K562 (cell line): ENCODE data around the gene SLC6A16. TPM values are rescaled to one million over a fixed set of nuclear protein-coding genes. Genes with fewer than 3 reads are reported as not detected.
A peak's percentile ranks its signal among the peaks of the same experiment; 100 is the strongest.

Experiments used
- ATAC-seq: fragments of 200-7000 bp; cut with Tn5 transposase; 3 replicates; pipeline ENCODE4 v1.9.1; 2020; ENCODE audit warnings: moderate library complexity
- BruUV-seq: library from RNA; stranded (reverse); fragments of 400-500 nt; replicated peaks from 2 replicates; lab custom pipeline; 2021; lab: Mats Ljungman, UMichigan
- CTCF ChIA-PET: fragments of 300-600 bp; formaldehyde crosslinking; extraction: SDS; loops from one replicate; lab custom pipeline; 2021; ENCODE audit warnings: low intra/inter-chr PET ratio; lab: Yijun Ruan, JAX
- POLR2A ChIA-PET: fragments of 300-600, 350-650 bp; sonication (Branson Sonifier 250); formaldehyde crosslinking; extraction: SDS; loops from one replicate; lab custom pipeline; 2021; ENCODE audit warnings: antibody characterized with exemption, inconsistent platforms; lab: Yijun Ruan, JAX
- DNase-seq, 4 experiments: peaks; one replicate each; pipeline versions ENCODE4 v3.0.0 to v3.0.0-alpha.2; 2011 to 2018; ENCODE audit warnings: low spot score in 3 of 4, mixed read lengths in 3 of 4; ENCODE audit errors: extremely low read depth in 1 of 4
- FAIRE-seq: peaks from 2 replicates; lab custom pipeline; 2011; peaks lifted over from hg19 to GRCh38; lab: Jason Lieb, UNC
- H2AFZ ChIP-seq: 2 replicates; pipeline ENCODE4 v1.6.0; 2011; ENCODE audit warnings: low read depth, low read length, control low read depth, inconsistent platforms
- H3K27ac ChIP-seq: fragments of 200-600 bp; 3 replicates; pipeline ENCODE4 v1.8.0; 2011; ENCODE audit warnings: low read depth, mild to moderate bottlenecking, control low read depth, inconsistent platforms, low read length, moderate library complexity, mixed read lengths; ENCODE audit errors: extremely low read depth
- H3K27me3 ChIP-seq, 2 experiments: fragments of 300-600 bp in 1 of 2; 2 replicates in 1 of 2; 3 replicates in 1 of 2; pipeline versions ENCODE4 v1.6.0 to v1.8.0; 2011; ENCODE audit warnings: inconsistent platforms in 2 of 2, low read length in 2 of 2, mild to moderate bottlenecking in 1 of 2, mixed read lengths in 1 of 2, moderate library complexity in 1 of 2; ENCODE audit not compliant: control insufficient read depth in 2 of 2, insufficient read depth in 2 of 2
- H3K36me3 ChIP-seq: fragments of 300-600 bp; 3 replicates; pipeline ENCODE4 v1.8.0; 2011; ENCODE audit warnings: mild to moderate bottlenecking, low read length, inconsistent platforms; ENCODE audit not compliant: control insufficient read depth, insufficient read depth
- H3K4me1 ChIP-seq, 2 experiments: fragments of 200-600 bp in 1 of 2; replicated peaks in 1 of 2; 2 replicates in 1 of 2; 3 replicates in 1 of 2; pipeline versions ENCODE4 v1.5.1 to v1.8.0; 2011; ENCODE audit warnings: inconsistent platforms in 2 of 2, low read length in 2 of 2, mild to moderate bottlenecking in 1 of 2, mixed read lengths in 1 of 2, moderate library complexity in 1 of 2; ENCODE audit not compliant: control insufficient read depth in 2 of 2, insufficient read depth in 2 of 2
- H3K4me2 ChIP-seq: 2 replicates; pipeline ENCODE4 v1.6.1; 2011; ENCODE audit warnings: low read length, control low read depth, inconsistent platforms, mixed read lengths; ENCODE audit not compliant: insufficient read depth
- H3K4me3 ChIP-seq: fragments of 200-600 bp; sonication (generic), shearing (Covaris generic); 2 replicates; pipeline ENCODE4 v1.5.1; 2016; ENCODE audit warnings: control low read depth, inconsistent platforms
- H3K79me2 ChIP-seq: fragments of 200-600 bp; 3 replicates; pipeline ENCODE4 v1.8.0; 2011; ENCODE audit warnings: low read length, inconsistent platforms; ENCODE audit not compliant: control insufficient read depth, insufficient read depth
- H3K9ac ChIP-seq, 2 experiments: 2 replicates each; pipeline versions ENCODE4 v1.6.0 to v1.6.1; 2011; ENCODE audit warnings: low read depth in 2 of 2, low read length in 2 of 2, control low read depth in 1 of 2, inconsistent platforms in 1 of 2, mild to moderate bottlenecking in 1 of 2, mixed read lengths in 1 of 2; ENCODE audit not compliant: insufficient read depth in 1 of 2
- H3K9me1 ChIP-seq: one replicate; pipeline ENCODE4 v1.6.0; 2011; ENCODE audit warnings: inconsistent platforms, mild to moderate bottlenecking, low read length, moderate library complexity; ENCODE audit not compliant: control insufficient read depth, insufficient read depth
- H3K9me3 ChIP-seq: replicated peaks from 2 replicates; pipeline ENCODE4 v1.5.1; 2011; ENCODE audit warnings: low read depth, low read length, inconsistent platforms; ENCODE audit not compliant: control insufficient read depth, insufficient read depth
- H4K20me1 ChIP-seq: replicated peaks from 2 replicates; pipeline ENCODE4 v1.6.1; 2011; ENCODE audit warnings: low read length, inconsistent platforms, mixed read lengths; ENCODE audit not compliant: control insufficient read depth, insufficient read depth
- GATAD2B ChIP-seq: fragments of 450-650 bp; IDR thresholded peaks from 2 replicates; pipeline ENCODE4 v1.6.1; 2017; ENCODE audit warnings: mild to moderate bottlenecking, borderline replicate concordance
- MAFK ChIP-seq: IDR thresholded peaks from 2 replicates; pipeline ENCODE4 v1.6.1; 2011; ENCODE audit warnings: low read length, improper control_type of control experiment
- NFYB ChIP-seq: IDR thresholded peaks from 2 replicates; pipeline ENCODE4 v1.6.1; 2011; ENCODE audit warnings: mild to moderate bottlenecking, moderate library complexity; ENCODE audit not compliant: insufficient read length; ENCODE audit errors: extremely low read depth
- NR2C1 ChIP-seq, 2 experiments: fragments of 450-650 bp; IDR thresholded peaks; 2 replicates each; pipeline ENCODE4 v1.6.1; 2017; ENCODE audit warnings: mild to moderate bottlenecking in 2 of 2, antibody characterized with exemption in 1 of 2, inconsistent platforms in 1 of 2, missing compliant biosample characterization in 1 of 2, missing genetic modification characterization in 1 of 2
- PHF8 ChIP-seq: fragments of 200-600 bp; sonication (generic); IDR thresholded peaks from 2 replicates; pipeline ENCODE4 v1.6.1; 2012; ENCODE audit warnings: mixed run types, mild to moderate bottlenecking, inconsistent platforms, low read length, moderate library complexity, borderline replicate concordance
- POLR2G ChIP-seq: fragments of 200-400 bp; formaldehyde crosslinking; IDR thresholded peaks from 2 replicates; pipeline ENCODE4 v1.6.1; 2017; ENCODE audit warnings: low read depth, mild to moderate bottlenecking, antibody characterized with exemption, low read length, moderate library complexity
- RAD51 ChIP-seq: fragments of 450-650 bp; IDR thresholded peaks from 2 replicates; pipeline ENCODE4 v1.7.1; 2016; ENCODE audit warnings: low read depth, mild to moderate bottlenecking, borderline replicate concordance
- TGIF2 ChIP-seq: sonication (generic); formaldehyde crosslinking; IDR thresholded peaks from 2 replicates; pipeline ENCODE4 v1.8.1; 2022; ENCODE audit warnings: mild to moderate bottlenecking, missing genetic modification reagents, moderate library complexity
- ZC3H11A ChIP-seq: IDR thresholded peaks from 2 replicates; pipeline ENCODE4 v1.6.1; 2012; ENCODE audit warnings: low read depth, low read length, improper control_type of control experiment
- ZNF143 ChIP-seq: sonication (generic); formaldehyde crosslinking; IDR thresholded peaks from 2 replicates; pipeline ENCODE4 v1.9.0; 2022; ENCODE audit warnings: mild to moderate bottlenecking, missing genetic modification reagents
- ZNF644 ChIP-seq: fragments of 200-800 bp; sonication (Bioruptor generic); IDR thresholded peaks from 2 replicates; pipeline ENCODE4 v1.6.1; 2016; ENCODE audit warnings: low read depth, missing genetic modification characterization, missing compliant biosample characterization
- WGBS: fragments of 100-300 bp; shearing (Covaris generic); methylation state at CpG from one replicate; pipeline ENCODE4 v1.1.6; 2016; ENCODE audit warnings: low coverage, mixed read lengths; ENCODE audit not compliant: insufficient coverage; ENCODE audit errors: missing lambda C conversion rate; 5-methylcytosine and 5-hydroxymethylcytosine counted together
- in situ Hi-C: fragments of 300-500 bp; cut with MboI; formaldehyde crosslinking; loops from 4 replicates; pipeline ENCODE4 v1.15.0; 2018; ENCODE audit warnings: inconsistent platforms, mixed read lengths
- intact Hi-C: fragments of 100-400 bp; cut with micrococcal nuclease; formaldehyde crosslinking; loops from 2 replicates; pipeline ENCODE4 v1.14.2; 2022
- polyA plus RNA-seq, 8 experiments: library from polyadenylated mRNA; depleted of rRNA in 4 of 8; stranded (reverse) in 5 of 8; unstranded in 3 of 8; fragments of >200 nt; fragmentation: Nextera tagmentation in 2 of 8; fragmentation: Illumina TruSeq in 1 of 8; extraction: Ambion mirVana in 2 of 8; extraction: Trizol in 1 of 8; gene quantifications; 2 replicates each; pipeline versions ENCODE4 v1.2.1 to v1.2.3, GENCODE V29; 2011 to 2014; ENCODE audit warnings: inconsistent platforms in 1 of 8, missing spikeins in 1 of 8
- total RNA-seq, 7 experiments: library from RNA; depleted of rRNA in 6 of 7; stranded (reverse); fragments of >200 nt in 6 of 7; fragmentation: Illumina TruSeq in 2 of 7; extraction: Trizol in 2 of 7; gene quantifications; 2 replicates each; pipeline versions ENCODE4 v1.2.1 to v1.2.3, GENCODE V29; 2011 to 2021; ENCODE audit warnings: low replicate concordance in 1 of 7
- TF ChIP-seq, protein P1 (sequence below): fragments of 250-450 bp; sonication (Bioruptor Pico); IDR thresholded peaks from 2 replicates; pipeline ENCODE4 v1.5.1; 2021; ENCODE audit warnings: mild to moderate bottlenecking
- TF ChIP-seq, protein P2 (sequence below): fragments of 200-800 bp; sonication (Bioruptor generic); IDR thresholded peaks from 2 replicates; pipeline ENCODE4 v1.6.1; 2017; ENCODE audit warnings: missing genetic modification characterization, missing compliant biosample characterization
- TF ChIP-seq, protein P3 (sequence below): fragments of 450-650 bp; IDR thresholded peaks from 2 replicates; pipeline ENCODE4 v1.7.0; 2016; ENCODE audit warnings: borderline replicate concordance
- TF ChIP-seq, protein P4 (sequence below): sonication (generic); formaldehyde crosslinking; IDR thresholded peaks from 2 replicates; pipeline ENCODE4 v1.9.0; 2022; ENCODE audit warnings: mild to moderate bottlenecking, missing genetic modification reagents

Gene SLC6A16
- total and polyA plus RNA-seq, 9 of the 15 experiments (the other 6 are each of a cell fraction or from before 2014, with no cell fraction given): 0.05 to 0.95 (median 0.36) TPM

GRCh38 chr19:49348305-49349189, 23.6 kb upstream of the SLC6A16 start:
- in situ Hi-C loops: no loop called here
- POLR2A ChIA-PET: interaction anchor here (0.5 to 0.9 kb wide), 5 partner anchors 10 to 74 kb away, joined by 3 to 4 read pairs (median 3); no protein-coding TSS in a partner anchor
- no peak for TF ChIP-seq MAFK
- TF ChIP-seq, protein P1, sequence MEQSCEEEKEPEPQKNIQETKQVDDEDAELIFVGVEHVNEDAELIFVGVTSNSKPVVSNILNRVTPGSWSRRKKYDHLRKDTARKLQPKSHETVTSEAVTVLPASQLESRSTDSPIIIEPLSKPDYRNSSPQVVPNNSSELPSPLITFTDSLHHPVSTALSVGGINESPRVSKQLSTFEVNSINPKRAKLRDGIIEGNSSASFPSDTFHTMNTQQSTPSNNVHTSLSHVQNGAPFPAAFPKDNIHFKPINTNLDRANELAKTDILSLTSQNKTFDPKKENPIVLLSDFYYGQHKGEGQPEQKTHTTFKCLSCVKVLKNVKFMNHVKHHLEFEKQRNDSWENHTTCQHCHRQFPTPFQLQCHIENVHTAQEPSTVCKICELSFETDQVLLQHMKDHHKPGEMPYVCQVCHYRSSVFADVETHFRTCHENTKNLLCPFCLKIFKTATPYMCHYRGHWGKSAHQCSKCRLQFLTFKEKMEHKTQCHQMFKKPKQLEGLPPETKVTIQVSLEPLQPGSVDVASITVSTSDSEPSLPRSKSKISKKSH (CRISPR knock-in tag): no peak
- no peak for TF ChIP-seq TGIF2 (CRISPR knock-in tag)
- no peak for TF ChIP-seq POLR2G
- 0 out of 2 replicates have a peak, but pooled peaks have one; percentile 39 for TF ChIP-seq ZNF143 (CRISPR knock-in tag)
- peak; percentile 82 for TF ChIP-seq NFYB
- TF ChIP-seq RAD51: peak; percentile 51; the same call in 1 of the 2 replicates
- TF ChIP-seq GATAD2B: no peak
- TF ChIP-seq ZC3H11A: no peak
- TF ChIP-seq, protein P2, sequence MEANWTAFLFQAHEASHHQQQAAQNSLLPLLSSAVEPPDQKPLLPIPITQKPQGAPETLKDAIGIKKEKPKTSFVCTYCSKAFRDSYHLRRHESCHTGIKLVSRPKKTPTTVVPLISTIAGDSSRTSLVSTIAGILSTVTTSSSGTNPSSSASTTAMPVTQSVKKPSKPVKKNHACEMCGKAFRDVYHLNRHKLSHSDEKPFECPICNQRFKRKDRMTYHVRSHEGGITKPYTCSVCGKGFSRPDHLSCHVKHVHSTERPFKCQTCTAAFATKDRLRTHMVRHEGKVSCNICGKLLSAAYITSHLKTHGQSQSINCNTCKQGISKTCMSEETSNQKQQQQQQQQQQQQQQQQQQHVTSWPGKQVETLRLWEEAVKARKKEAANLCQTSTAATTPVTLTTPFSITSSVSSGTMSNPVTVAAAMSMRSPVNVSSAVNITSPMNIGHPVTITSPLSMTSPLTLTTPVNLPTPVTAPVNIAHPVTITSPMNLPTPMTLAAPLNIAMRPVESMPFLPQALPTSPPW (CRISPR knock-in tag): no peak
- TF ChIP-seq PHF8: no peak
- TF ChIP-seq, protein P3, sequence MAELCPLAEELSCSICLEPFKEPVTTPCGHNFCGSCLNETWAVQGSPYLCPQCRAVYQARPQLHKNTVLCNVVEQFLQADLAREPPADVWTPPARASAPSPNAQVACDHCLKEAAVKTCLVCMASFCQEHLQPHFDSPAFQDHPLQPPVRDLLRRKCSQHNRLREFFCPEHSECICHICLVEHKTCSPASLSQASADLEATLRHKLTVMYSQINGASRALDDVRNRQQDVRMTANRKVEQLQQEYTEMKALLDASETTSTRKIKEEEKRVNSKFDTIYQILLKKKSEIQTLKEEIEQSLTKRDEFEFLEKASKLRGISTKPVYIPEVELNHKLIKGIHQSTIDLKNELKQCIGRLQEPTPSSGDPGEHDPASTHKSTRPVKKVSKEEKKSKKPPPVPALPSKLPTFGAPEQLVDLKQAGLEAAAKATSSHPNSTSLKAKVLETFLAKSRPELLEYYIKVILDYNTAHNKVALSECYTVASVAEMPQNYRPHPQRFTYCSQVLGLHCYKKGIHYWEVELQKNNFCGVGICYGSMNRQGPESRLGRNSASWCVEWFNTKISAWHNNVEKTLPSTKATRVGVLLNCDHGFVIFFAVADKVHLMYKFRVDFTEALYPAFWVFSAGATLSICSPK: no peak
- TF ChIP-seq, protein P4, sequence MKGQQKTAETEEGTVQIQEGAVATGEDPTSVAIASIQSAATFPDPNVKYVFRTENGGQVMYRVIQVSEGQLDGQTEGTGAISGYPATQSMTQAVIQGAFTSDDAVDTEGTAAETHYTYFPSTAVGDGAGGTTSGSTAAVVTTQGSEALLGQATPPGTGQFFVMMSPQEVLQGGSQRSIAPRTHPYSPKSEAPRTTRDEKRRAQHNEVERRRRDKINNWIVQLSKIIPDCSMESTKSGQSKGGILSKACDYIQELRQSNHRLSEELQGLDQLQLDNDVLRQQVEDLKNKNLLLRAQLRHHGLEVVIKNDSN: peak; percentile 70
- TF ChIP-seq ZNF644 (tag): peak; percentile 30; the same call in 1 of the 2 replicates
- TF ChIP-seq NR2C1 (IDR thresholded peaks at IDR 0.05): no peak
- no peak for TF ChIP-seq NR2C1 (tag; IDR thresholded peaks at IDR 0.05)

More at GRCh38 chr19:49348305-49349189, 23.6 kb upstream of the SLC6A16 start:
- 74% methylated on average over 7 of the region's 12 CpGs for WGBS
- no TSS peak for BruUV-seq
- H3K27me3 ChIP-seq: no peaks in the 10 kb centered on the region
- H4K20me1 ChIP-seq: no peaks in the 10 kb centered on the region
- intact Hi-C loops: no loop called here
- CTCF ChIA-PET: no interaction called here
- H3K27ac ChIP-seq: no peak overlapping the region
- ATAC-seq (peak; percentile 53; the same call in 1 of the 3 replicates), DNase-seq (no peak), FAIRE-seq (peak; percentile 15)
- no peak overlapping the region for H3K9ac ChIP-seq
- H3K4me2 ChIP-seq: no peak overlapping the region
- H3K79me2 ChIP-seq: no peaks in the 10 kb centered on the region
- no peaks in the 10 kb centered on the region for H3K9me1 ChIP-seq
- H3K4me3 ChIP-seq: no peak overlapping the region
- H2AFZ ChIP-seq: peak overlapping the region; percentile 64
- H3K36me3 ChIP-seq: peaks cover 40% of the 10 kb centered on the region; the same call in 2 of the 3 replicates
- H3K4me1 ChIP-seq: peaks cover 0 to 5% of the 10 kb centered on the region in 2 experiments; a peak in 3 of 5 replicates
- no peaks in the 10 kb centered on the region for H3K9me3 ChIP-seq
